Activated B cell treated with CpG ODN at 0.5 μM for 24 hours (primary cell): Measurements from ENCODE around the gene GPR183. TPM values are rescaled to one million over a fixed set of nuclear protein-coding genes. Genes with fewer than 3 reads are reported as not detected.
"Not testable (repeated sequence)": the region's sequence is repeated elsewhere in the genome, so short reads cannot be mapped to it uniquely, and the experiment has no call there.

Experiments
- ATAC-seq: fragments of 200-7000 bp; cut with Tn5 transposase; one replicate; pipeline ENCODE4 v1.10.0; 2021; ENCODE audit warnings: low read depth, mild to moderate bottlenecking, moderate library complexity
- CTCF ChIA-PET: fragments of 350-600 bp; sonication (Branson Sonifier 250); formaldehyde crosslinking; loops from one replicate; lab custom pipeline; 2021; ENCODE audit warnings: antibody characterized with exemption; lab: Charles Lee
- POLR2A ChIA-PET: fragments of 350-600 bp; sonication (Branson Sonifier 250); formaldehyde crosslinking; loops from one replicate; lab custom pipeline; 2021; ENCODE audit warnings: antibody characterized with exemption; lab: Charles Lee
- DNase-seq: peaks from one replicate; pipeline ENCODE4 v3.0.0; 2022
- H3K27ac Mint-ChIP-seq: one replicate; pipeline ENCODE4 v1.8.0; 2020; ENCODE audit warnings: mixed read lengths
- H3K27me3 Mint-ChIP-seq: one replicate; pipeline ENCODE4 v1.8.0; 2021; ENCODE audit warnings: mixed read lengths
- H3K36me3 Mint-ChIP-seq: one replicate; pipeline ENCODE4 v1.8.0; 2021; ENCODE audit warnings: low read depth, mixed read lengths
- H3K4me1 Mint-ChIP-seq: one replicate; pipeline ENCODE4 v1.8.0; 2021; ENCODE audit warnings: mixed read lengths
- H3K4me3 Mint-ChIP-seq: one replicate; pipeline ENCODE4 v1.8.0; 2020; ENCODE audit warnings: mild to moderate bottlenecking, mixed read lengths
- H3K9me3 Mint-ChIP-seq: one replicate; pipeline ENCODE4 v1.8.0; 2020; ENCODE audit warnings: mixed read lengths
- CTCF ChIP-seq: fragments of 200-600 bp; IDR thresholded peaks from one replicate; pipeline ENCODE4 v1.8.0; 2022; ENCODE audit warnings: antibody characterized with exemption, mild to moderate bottlenecking
- intact Hi-C: fragments of 100-400 bp; cut with micrococcal nuclease; formaldehyde crosslinking; loops from one replicate; pipeline ENCODE4 v1.15.1; 2024
- total RNA-seq: library from RNA; stranded (reverse); gene quantifications from 2 replicates; pipeline ENCODE4 v1.2.3, GENCODE V29; 2022

The GPR183 gene
- total RNA-seq, 1 donor from 2014 or later, result 84.5 TPM

DNA sequence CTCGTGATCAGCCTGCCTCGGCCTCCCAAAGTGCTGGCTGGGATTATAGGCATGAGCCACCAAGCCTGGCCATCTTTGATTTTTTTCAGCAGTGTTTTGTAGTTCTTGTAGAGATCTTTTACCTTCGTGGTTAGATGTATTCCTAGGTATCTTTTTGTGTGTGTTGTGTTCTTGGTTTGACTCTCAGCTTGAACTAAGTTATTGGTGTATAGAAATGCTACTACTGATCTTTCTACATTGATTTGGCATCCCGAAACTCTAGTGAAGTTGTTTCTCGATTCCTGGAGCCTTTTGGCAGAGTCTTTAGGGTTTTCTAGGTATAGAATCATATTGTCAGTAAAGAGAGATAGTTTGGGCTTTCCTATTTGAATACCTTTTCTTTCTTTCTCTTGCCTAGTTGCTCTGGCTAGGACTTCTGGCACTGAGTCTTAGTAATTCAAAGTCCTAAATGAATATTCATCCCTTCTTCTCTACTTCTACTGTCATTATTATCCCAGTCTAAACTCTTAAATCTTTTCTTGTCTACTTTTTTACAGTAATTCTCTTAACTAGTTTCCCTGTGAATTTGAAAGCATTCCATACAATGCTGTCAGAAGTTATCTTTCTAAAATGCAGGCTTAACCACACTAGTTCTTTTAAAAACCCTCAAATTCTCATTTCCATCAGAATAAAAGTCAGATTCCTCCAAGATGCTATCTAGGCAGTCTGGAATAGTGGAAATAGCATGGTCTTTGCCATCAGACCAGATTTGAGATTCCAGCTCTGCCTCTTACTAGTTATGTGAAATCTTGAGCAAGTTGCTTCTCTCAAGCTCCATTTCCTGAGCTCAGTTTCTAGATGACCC lies 56.0 kb downstream of the GPR183 start:
- Mint-ChIP-seq H3K27me3 (no peaks in the 10 kb centered on the region), H3K36me3 (peaks cover 60% of the 10 kb centered on the region), H3K4me3 (no peak overlapping the region), H3K27ac (peak overlapping the region; percentile 22), H3K9me3 (peaks cover 4% of the 10 kb centered on the region), H3K4me1 (peaks cover 49% of the 10 kb centered on the region)
- POLR2A ChIA-PET, result interaction anchor here (0.6 to 2.8 kb wide), 3 partner anchors 51 to 236 kb away, joined by 4 to 12 read pairs (median 7); partner anchors contain the start of gene UBAC2
- intact Hi-C loops, result no loop called here
- TF ChIP-seq CTCF, result no peak
- no peak for DNase-seq
- no peak for ATAC-seq
- CTCF ChIA-PET, result interaction anchor here (0.7 to 2.2 kb wide), 4 partner anchors 15 to 186 kb away, joined by 3 to 7 read pairs (median 4); no protein-coding TSS in a partner anchor

DNA sequence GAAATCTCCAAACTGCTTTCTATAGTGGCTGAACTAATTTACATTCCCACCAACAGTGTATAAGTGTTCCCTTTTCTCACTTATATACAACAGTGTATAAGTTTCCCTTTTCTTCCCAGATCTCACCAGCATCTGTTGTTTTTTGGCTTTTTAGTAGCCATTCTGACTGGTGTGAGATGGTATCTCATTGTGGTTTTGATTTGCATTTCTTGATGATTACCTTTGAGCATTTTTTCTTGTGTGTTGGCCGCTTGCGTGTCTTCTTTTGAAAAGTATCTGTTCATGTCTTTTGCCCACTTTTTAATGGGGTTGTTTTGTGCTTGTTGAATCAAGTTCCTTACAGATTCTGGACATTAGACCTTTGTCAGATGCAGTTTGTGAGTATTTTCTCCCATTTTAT lies 57.6 kb downstream of the GPR183 start:
- H3K4me3 Mint-ChIP-seq, DNase-seq, H3K27ac Mint-ChIP-seq, H3K27me3 Mint-ChIP-seq, POLR2A ChIA-PET, H3K9me3 Mint-ChIP-seq, intact Hi-C loops, ATAC-seq: not testable (repeated sequence)
- peaks cover 60% of the 10 kb centered on the region for H3K36me3 Mint-ChIP-seq
- CTCF ChIA-PET, result interaction anchor here (1.0 kb wide), 1 partner anchor 17 kb away, joined by 3 read pairs; no protein-coding TSS in a partner anchor
- H3K4me1 Mint-ChIP-seq, result peaks cover 33% of the 10 kb centered on the region

GRCh38 chr13:99249178-99249577 lies 58.0 kb downstream of the GPR183 start:
- intact Hi-C loops, ATAC-seq, H3K27me3 Mint-ChIP-seq, POLR2A ChIA-PET, H3K4me3 Mint-ChIP-seq, DNase-seq, H3K9me3 Mint-ChIP-seq, H3K27ac Mint-ChIP-seq: not testable (repeated sequence)
- CTCF ChIA-PET, result interaction anchor here (1.0 kb wide), 1 partner anchor 17 kb away, joined by 3 read pairs; no protein-coding TSS in a partner anchor
- Mint-ChIP-seq H3K36me3 (peaks cover 61% of the 10 kb centered on the region), H3K4me1 (peaks cover 32% of the 10 kb centered on the region)

DNA sequence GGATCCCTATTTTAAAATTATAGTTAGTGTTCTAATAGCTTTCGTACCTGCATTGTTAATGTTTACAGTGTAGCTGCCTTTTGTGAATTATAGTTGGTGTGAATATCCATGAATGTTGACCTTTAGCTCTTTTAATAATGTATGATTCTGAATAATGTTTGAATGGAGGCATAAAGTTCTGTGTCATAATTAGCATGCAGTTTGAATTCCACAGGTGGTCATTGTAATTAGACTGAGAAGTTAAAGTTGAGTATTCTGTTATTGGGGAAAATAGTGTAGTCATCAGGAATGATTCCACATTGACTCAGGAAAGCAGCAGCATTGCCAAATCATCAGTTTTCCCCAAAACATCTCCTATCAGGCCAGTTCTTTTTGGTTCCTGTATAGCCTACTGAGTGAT lies 61.1 kb downstream of the GPR183 start:
- DNase-seq (no peak), ATAC-seq (no peak)
- CTCF ChIA-PET, result interaction anchor here (0.7 kb wide), 1 partner anchor 18 kb away, joined by 3 read pairs; no protein-coding TSS in a partner anchor
- H3K27me3 Mint-ChIP-seq, result no peaks in the 10 kb centered on the region
- no peak overlapping the region for H3K4me3 Mint-ChIP-seq
- H3K4me1 Mint-ChIP-seq, result peaks cover 18% of the 10 kb centered on the region
- intact Hi-C loops, result no loop called here
- no peak for TF ChIP-seq CTCF
- POLR2A ChIA-PET, result interaction anchor here (0.6 kb wide), 1 partner anchor 43 kb away, joined by 12 read pairs; no protein-coding TSS in a partner anchor
- peaks cover 56% of the 10 kb centered on the region for H3K36me3 Mint-ChIP-seq
- peaks cover 4% of the 10 kb centered on the region for H3K9me3 Mint-ChIP-seq
- H3K27ac Mint-ChIP-seq, result no peak overlapping the region

Other genes starting within 250 kb of the GPR183 start
- gene UBAC2, start 106.5 kb downstream of the GPR183 start, total RNA-seq, result 40.6 and 51.0 TPM in 2 replicates
- gene GPR18, start 49.0 kb downstream of the GPR183 start, total RNA-seq, result 29.0 and 32.4 TPM in 2 replicates
- gene TM9SF2, start 194.1 kb upstream of the GPR183 start, total RNA-seq, result 68.1 and 76.0 TPM in 2 replicates